Kidney (tissue), 14 donors: ENCODE data around the gene RABGAP1. TPM values are rescaled to one million over a fixed set of nuclear protein-coding genes. Genes with fewer than 3 reads are reported as not detected.

ENCODE experiments used
- DNase-seq, 5 donors: peaks; one replicate each; pipeline ENCODE4 v3.0.0-alpha.2; 2013 to 2020
- FAIRE-seq: peaks from 2 replicates; lab custom pipeline; 2012; peaks lifted over from hg19 to GRCh38; lab: Jason Lieb, UNC
- H3K27ac ChIP-seq, 2 donors: one replicate each; pipeline ENCODE4 v1.7.0; 2013; ENCODE audit warnings: low read depth in 2 of 2, low read length in 2 of 2, inconsistent platforms in 1 of 2
- H3K27me3 ChIP-seq: one replicate; pipeline ENCODE4 v1.7.1; 2013; ENCODE audit warnings: low read length, inconsistent platforms; ENCODE audit not compliant: control insufficient read depth, insufficient read depth
- H3K36me3 ChIP-seq, 3 donors: one replicate each; pipeline versions ENCODE4 v1.7.0 to v1.7.1; 2013; ENCODE audit warnings: low read length in 3 of 3, control low read depth in 1 of 3, inconsistent platforms in 1 of 3; ENCODE audit not compliant: insufficient read depth in 3 of 3, control insufficient read depth in 2 of 3
- H3K4me1 ChIP-seq, 3 donors: one replicate each; pipeline versions ENCODE4 v1.7.0 to v1.7.1; 2013; ENCODE audit warnings: low read length in 3 of 3, inconsistent platforms in 1 of 3, low read depth in 1 of 3; ENCODE audit not compliant: control insufficient read depth in 2 of 3, insufficient read depth in 2 of 3
- H3K4me3 ChIP-seq, 3 donors: one replicate each; pipeline versions ENCODE4 v1.7.0 to v1.8.1; 2013; ENCODE audit warnings: low read length in 3 of 3, control low read depth in 1 of 3, inconsistent platforms in 1 of 3
- H3K9ac ChIP-seq, 3 donors: one replicate each; pipeline versions ENCODE4 v1.7.0 to v1.7.1; 2013; ENCODE audit warnings: low read length in 3 of 3, control low read depth in 1 of 3, inconsistent platforms in 1 of 3
- H3K9me3 ChIP-seq, 3 donors: one replicate each; pipeline versions ENCODE4 v1.7.0 to v1.7.1; 2013; ENCODE audit warnings: low read length in 3 of 3, control low read depth in 1 of 3, inconsistent platforms in 1 of 3; ENCODE audit not compliant: control insufficient read depth in 2 of 3, insufficient read depth in 1 of 3
- intact Hi-C: fragments of 100-400 bp; cut with DNase I; formaldehyde crosslinking; loops from one replicate; pipeline ENCODE4 v1.11.1; 2022
- polyA plus RNA-seq: library from polyadenylated mRNA; stranded (reverse); fragments of 350-450 nt; fragmentation: Illumina TruSeq; extraction: RNeasy Lipid Tissue Mini Kit (QIAGEN cat#74804); gene quantifications from one replicate; pipeline ENCODE4 v1.2.3, GENCODE V29; 2014; ENCODE audit warnings: low read depth, low replicate concordance; ENCODE audit not compliant: insufficient read depth
- total RNA-seq: library from RNA; stranded (reverse); fragmentation: NEBNext Ultra II Directional; extraction: Animal tissue kit (Norgen Biotek cat#: 25700); gene quantifications from one replicate; pipeline ENCODE4 v1.2.1, GENCODE V29; 2021
- TF ChIP-seq, protein P1 (sequence below): IDR thresholded peaks from 3 replicates; pipeline ENCODE4 v1.5.1; 2012; ENCODE audit warnings: mild to moderate bottlenecking, moderate library complexity, borderline replicate concordance; ENCODE audit not compliant: insufficient read depth; ENCODE audit errors: extremely low read depth
- donor health status: control.
- donor health status: control.
- donor health status: control.
- donor health status: control.
- donor health status: control.
- donor health status: DM: yes; HTN: yes; CAD: no.
- donor health status: Normal renal cell carcinoma (clear cell type).

Gene RABGAP1
- total and polyA plus RNA-seq, 2 donors from 2014 or later: 13.7 to 61.1 TPM

DNA sequence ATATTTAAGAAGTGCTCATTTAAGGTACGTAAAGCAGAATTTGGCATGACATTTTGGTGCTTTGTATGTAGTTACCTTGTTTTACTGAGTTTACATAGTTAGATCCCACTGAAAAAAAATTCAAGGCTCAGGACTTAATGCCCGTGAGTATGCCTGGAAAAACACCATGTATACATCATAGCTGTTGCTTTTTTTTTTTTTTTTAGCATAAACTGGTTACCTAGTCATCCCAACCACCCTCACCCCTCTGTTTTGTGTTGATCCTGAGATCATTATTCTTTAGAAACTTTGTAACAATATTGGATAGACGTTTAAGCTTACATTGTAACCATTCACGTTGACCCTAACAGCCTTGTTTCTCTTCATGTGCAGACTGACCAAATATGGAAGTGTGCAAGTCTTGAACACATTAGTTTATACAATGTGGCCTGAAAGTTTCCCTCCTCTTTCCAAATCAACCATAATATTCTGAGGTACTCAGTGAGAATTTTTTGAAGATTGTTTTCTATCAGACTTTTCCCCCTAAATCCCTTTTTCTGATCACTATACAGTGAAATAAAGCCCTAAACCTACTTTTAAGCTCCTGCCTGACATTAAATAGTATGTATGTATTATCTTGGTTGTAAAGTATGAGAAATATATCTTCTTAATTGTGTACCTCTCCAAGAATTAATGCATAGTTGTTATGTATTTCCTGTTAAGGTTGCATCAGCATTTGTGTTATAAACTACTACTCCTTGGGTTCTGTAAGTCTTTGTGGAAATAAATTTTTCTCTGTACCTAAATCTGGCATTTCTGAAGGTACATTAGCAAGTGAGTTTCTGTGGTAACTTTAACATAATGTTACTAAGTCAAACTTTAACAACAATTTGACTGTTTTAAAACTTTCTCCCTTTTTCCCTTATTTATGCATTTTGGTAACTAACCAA, 4.4 kb downstream of the RABGAP1 start:
- Histone ChIP-seq H3K27ac (no peak overlapping the region), H3K9me3 (no peaks in the 10 kb centered on the region), H3K9ac (no peak overlapping the region), H3K36me3 (no peaks in the 10 kb centered on the region), H3K4me1 (peaks cover 0 to 13% (median 6%) of the 10 kb centered on the region in 3 donors), H3K27me3 (no peaks in the 10 kb centered on the region), H3K4me3 (no peak overlapping the region)
- no peak for DNase-seq
- TF ChIP-seq, protein P1, sequence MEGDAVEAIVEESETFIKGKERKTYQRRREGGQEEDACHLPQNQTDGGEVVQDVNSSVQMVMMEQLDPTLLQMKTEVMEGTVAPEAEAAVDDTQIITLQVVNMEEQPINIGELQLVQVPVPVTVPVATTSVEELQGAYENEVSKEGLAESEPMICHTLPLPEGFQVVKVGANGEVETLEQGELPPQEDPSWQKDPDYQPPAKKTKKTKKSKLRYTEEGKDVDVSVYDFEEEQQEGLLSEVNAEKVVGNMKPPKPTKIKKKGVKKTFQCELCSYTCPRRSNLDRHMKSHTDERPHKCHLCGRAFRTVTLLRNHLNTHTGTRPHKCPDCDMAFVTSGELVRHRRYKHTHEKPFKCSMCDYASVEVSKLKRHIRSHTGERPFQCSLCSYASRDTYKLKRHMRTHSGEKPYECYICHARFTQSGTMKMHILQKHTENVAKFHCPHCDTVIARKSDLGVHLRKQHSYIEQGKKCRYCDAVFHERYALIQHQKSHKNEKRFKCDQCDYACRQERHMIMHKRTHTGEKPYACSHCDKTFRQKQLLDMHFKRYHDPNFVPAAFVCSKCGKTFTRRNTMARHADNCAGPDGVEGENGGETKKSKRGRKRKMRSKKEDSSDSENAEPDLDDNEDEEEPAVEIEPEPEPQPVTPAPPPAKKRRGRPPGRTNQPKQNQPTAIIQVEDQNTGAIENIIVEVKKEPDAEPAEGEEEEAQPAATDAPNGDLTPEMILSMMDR: no peak
- intact Hi-C loops: no loop called here
- FAIRE-seq: no peak

DNA sequence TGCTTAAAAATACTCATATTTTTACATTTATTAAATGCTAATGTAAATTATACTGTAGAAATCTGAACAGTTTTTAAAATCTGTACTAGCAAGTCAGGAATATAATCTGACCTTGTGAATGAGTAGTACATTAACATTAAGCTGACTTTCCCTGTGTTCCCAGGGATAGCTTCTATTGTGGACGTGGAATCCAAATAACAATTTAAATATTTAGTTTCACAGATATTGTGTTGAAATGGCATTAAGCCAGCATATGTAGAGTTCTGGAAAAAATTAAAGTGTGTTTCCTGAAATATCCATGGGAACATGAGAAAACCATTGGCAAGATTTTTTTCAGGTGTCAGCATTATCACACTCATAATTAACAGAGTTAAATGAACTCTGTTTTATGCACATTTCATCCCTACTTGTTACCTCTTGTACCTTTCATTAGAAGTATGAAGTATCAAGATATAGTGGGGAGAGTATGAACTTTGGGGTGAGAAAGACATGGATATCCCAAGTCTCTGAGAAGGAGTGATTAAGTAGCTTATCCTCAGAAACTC, 5.7 kb downstream of the RABGAP1 start:
- Histone ChIP-seq H3K9me3 (no peaks in the 10 kb centered on the region), H3K36me3 (no peaks in the 10 kb centered on the region), H3K9ac (no peak overlapping the region), H3K4me3 (no peak overlapping the region), H3K27me3 (no peaks in the 10 kb centered on the region), H3K27ac (no peak overlapping the region), H3K4me1 (peaks cover 0 to 10% (median 2%) of the 10 kb centered on the region in 3 donors)
- DNase-seq: no peak
- TF ChIP-seq, protein P1: no peak
- no peak for FAIRE-seq
- intact Hi-C loops: no loop called here

DNA sequence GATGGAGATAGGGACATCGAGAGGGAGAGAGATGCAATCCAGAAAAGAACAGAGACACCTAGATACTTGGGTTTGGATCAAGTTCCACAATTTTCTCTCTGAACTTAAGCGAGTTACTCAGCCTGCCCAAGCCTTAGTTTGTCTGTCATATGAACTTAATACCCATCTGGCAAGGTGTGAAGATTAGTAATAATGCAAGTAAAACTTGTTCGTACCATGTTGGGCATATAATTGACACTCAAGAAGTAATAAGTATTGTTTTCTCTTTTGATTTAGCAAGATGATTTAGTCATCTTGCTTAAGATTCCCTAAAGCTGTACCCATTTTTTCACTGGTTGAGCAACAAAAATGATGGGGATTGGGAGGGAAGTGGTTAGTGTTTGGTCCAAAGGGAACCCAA, 7.5 kb downstream of the RABGAP1 start:
- FAIRE-seq (no peak), DNase-seq (no peak)
- intact Hi-C loops: no loop called here
- Histone ChIP-seq H3K9ac (no peak overlapping the region), H3K4me3 (no peak overlapping the region), H3K27ac (no peak overlapping the region), H3K4me1 (peaks cover 0 to 4% (median 2%) of the 10 kb centered on the region in 3 donors), H3K9me3 (no peaks in the 10 kb centered on the region), H3K36me3 (no peaks in the 10 kb centered on the region), H3K27me3 (no peaks in the 10 kb centered on the region)
- TF ChIP-seq, protein P1: no peak
